IMR-90 (cell line): Measurements from ENCODE around the gene CLPX. TPM values are rescaled to one million over a fixed set of nuclear protein-coding genes. Genes with fewer than 3 reads are reported as not detected.

Experiments
- ATAC-seq: fragments of 200-7000 bp; cut with Tn5 transposase; 2 replicates; pipeline ENCODE4 v1.9.1; 2020; ENCODE audit warnings: low read depth, mild to moderate bottlenecking, moderate library complexity
- BruUV-seq: library from RNA; stranded (reverse); fragments of 400-500 nt; replicated peaks from 2 replicates; lab custom pipeline; 2021; lab: Mats Ljungman, UMichigan
- CTCF ChIA-PET: fragments of 300-600 bp; formaldehyde crosslinking; extraction: SDS; loops from one replicate; lab custom pipeline; 2021; ENCODE audit warnings: antibody characterized with exemption; lab: Yijun Ruan, JAX
- POLR2A ChIA-PET: fragments of 300-600 bp; sonication (Branson Sonifier 250); formaldehyde crosslinking; loops from one replicate; lab custom pipeline; 2022; ENCODE audit warnings: antibody characterized with exemption; ENCODE audit not compliant: unreplicated experiment; lab: Charles Lee
- DNase-seq: peaks from one replicate; pipeline ENCODE4 v3.0.0; 2013
- H2AFZ ChIP-seq: replicated peaks from 2 replicates; pipeline ENCODE3; 2013; ENCODE audit warnings: low read length, mild to moderate bottlenecking; ENCODE audit not compliant: poor library complexity
- H2AK5ac ChIP-seq: 2 replicates; pipeline ENCODE4 v1.6.1; 2013; ENCODE audit warnings: low read depth, low read length, inconsistent platforms
- H2AK9ac ChIP-seq: replicated peaks from 2 replicates; pipeline ENCODE3; 2013; ENCODE audit warnings: mild to moderate bottlenecking, low read depth, low read length, moderate library complexity; ENCODE audit not compliant: poor library complexity
- H2BK120ac ChIP-seq: 2 replicates; pipeline ENCODE4 v1.6.1; 2013; ENCODE audit warnings: low read depth, low read length, inconsistent platforms
- H2BK15ac ChIP-seq: 3 replicates; pipeline ENCODE4 v1.6.1; 2013; ENCODE audit warnings: low read depth, low read length, inconsistent platforms
- H2BK20ac ChIP-seq: 2 replicates; pipeline ENCODE4 v1.6.1; 2013; ENCODE audit warnings: low read depth, mild to moderate bottlenecking, inconsistent platforms, low read length, moderate library complexity
- H2BK5ac ChIP-seq: 2 replicates; pipeline ENCODE4 v1.6.1; 2013; ENCODE audit warnings: mild to moderate bottlenecking, low read depth, low read length, inconsistent platforms; ENCODE audit not compliant: poor library complexity, severe bottlenecking
- H3K14ac ChIP-seq: replicated peaks from 2 replicates; pipeline ENCODE4 v1.6.1; 2013; ENCODE audit warnings: low read depth, low read length, inconsistent platforms
- H3K18ac ChIP-seq: 2 replicates; pipeline ENCODE4 v1.6.1; 2013; ENCODE audit warnings: low read depth, low read length, control low read depth
- H3K23ac ChIP-seq: 2 replicates; pipeline ENCODE4 v1.6.1; 2013; ENCODE audit warnings: low read depth, low read length, inconsistent platforms
- H3K27ac ChIP-seq: 2 replicates; pipeline ENCODE4 v1.5.1; 2013; ENCODE audit warnings: mild to moderate bottlenecking, control low read depth, low read length; ENCODE audit not compliant: insufficient read depth
- H3K27me3 ChIP-seq: 2 replicates; pipeline ENCODE4 v1.6.1; 2013; ENCODE audit warnings: low read length; ENCODE audit not compliant: control insufficient read depth, insufficient read depth
- H3K36me3 ChIP-seq: 2 replicates; pipeline ENCODE4 v1.6.1; 2013; ENCODE audit warnings: low read length, mixed read lengths; ENCODE audit not compliant: control insufficient read depth, insufficient read depth
- H3K4ac ChIP-seq: 2 replicates; pipeline ENCODE4 v1.6.1; 2013; ENCODE audit warnings: low read depth, low read length, inconsistent platforms
- H3K4me1 ChIP-seq: 2 replicates; pipeline ENCODE4 v1.6.1; 2013; ENCODE audit warnings: low read length, mixed read lengths; ENCODE audit not compliant: control insufficient read depth, insufficient read depth
- H3K4me2 ChIP-seq: 2 replicates; pipeline ENCODE4 v1.6.1; 2013; ENCODE audit warnings: low read depth, mild to moderate bottlenecking, control low read depth, low read length, moderate library complexity
- H3K4me3 ChIP-seq: 2 replicates; pipeline ENCODE4 v1.5.1; 2013; ENCODE audit warnings: low read depth, mild to moderate bottlenecking, control low read depth, low read length, moderate library complexity; ENCODE audit not compliant: insufficient read depth
- H3K56ac ChIP-seq: 2 replicates; pipeline ENCODE4 v1.6.1; 2013; ENCODE audit warnings: low read length, inconsistent platforms; ENCODE audit not compliant: insufficient read depth; ENCODE audit errors: extremely low read depth
- H3K79me1 ChIP-seq, 2 experiments: 2 replicates each; pipeline ENCODE4 v1.6.1; 2013; ENCODE audit warnings: low read length in 2 of 2, inconsistent platforms in 1 of 2, low read depth in 1 of 2
- H3K9ac ChIP-seq: 2 replicates; pipeline ENCODE4 v1.6.1; 2013; ENCODE audit warnings: low read depth, low read length, control low read depth
- H3K9me1 ChIP-seq: 2 replicates; pipeline ENCODE4 v1.6.1; 2013; ENCODE audit warnings: low read length, inconsistent platforms; ENCODE audit not compliant: insufficient read depth
- H3K9me3 ChIP-seq: 2 replicates; pipeline ENCODE4 v1.6.1; 2013; ENCODE audit warnings: low read length; ENCODE audit not compliant: control insufficient read depth, insufficient read depth
- H4K20me1 ChIP-seq: 2 replicates; pipeline ENCODE4 v1.6.1; 2013; ENCODE audit warnings: low read length, inconsistent platforms; ENCODE audit not compliant: insufficient read depth
- H4K5ac ChIP-seq: 2 replicates; pipeline ENCODE4 v1.6.1; 2013; ENCODE audit warnings: mild to moderate bottlenecking, low read depth, low read length, control low read depth
- H4K8ac ChIP-seq, 2 experiments: 2 replicates each; pipeline ENCODE4 v1.6.1; 2013; ENCODE audit warnings: low read depth in 2 of 2, low read length in 2 of 2, control low read depth in 1 of 2, inconsistent platforms in 1 of 2
- H4K91ac ChIP-seq: 2 replicates; pipeline ENCODE4 v1.6.1; 2013; ENCODE audit warnings: low read depth, low read length, inconsistent platforms; ENCODE audit not compliant: insufficient read depth
- ELK1 ChIP-seq: fragments of 150-350 bp; IDR thresholded peaks from 2 replicates; pipeline ENCODE4 v1.6.1; 2016; ENCODE audit warnings: low read depth, mild to moderate bottlenecking, low read length, moderate library complexity, borderline replicate concordance
- MAFK ChIP-seq: IDR thresholded peaks from 2 replicates; pipeline ENCODE4 v1.6.1; 2012; ENCODE audit warnings: low read depth, low read length, improper control_type of control experiment
- MAZ ChIP-seq: IDR thresholded peaks from 2 replicates; pipeline ENCODE4 v1.6.1; 2012; ENCODE audit warnings: low read depth, mild to moderate bottlenecking, low read length, improper control_type of control experiment, moderate library complexity, borderline replicate concordance
- MXI1 ChIP-seq: IDR thresholded peaks from 2 replicates; pipeline ENCODE4 v1.6.1; 2012; ENCODE audit warnings: low read depth, mild to moderate bottlenecking, low read length, moderate library complexity, borderline replicate concordance
- RAD21 ChIP-seq: IDR thresholded peaks from 2 replicates; pipeline ENCODE4 v1.6.1; 2012; ENCODE audit warnings: low read length, improper control_type of control experiment
- RCOR1 ChIP-seq: IDR thresholded peaks from 2 replicates; pipeline ENCODE4 v1.6.1; 2012; ENCODE audit warnings: mild to moderate bottlenecking, low read length, improper control_type of control experiment; ENCODE audit not compliant: insufficient replicate concordance
- RFX5 ChIP-seq: IDR thresholded peaks from 2 replicates; pipeline ENCODE4 v1.8.0; 2012; ENCODE audit warnings: low read depth, mild to moderate bottlenecking, low read length, moderate library complexity
- WGBS, 2 experiments: methylation state at CpG; one replicate each; pipeline versions ENCODE4 v1.1.5 to v1.1.7; 2013; ENCODE audit warnings: missing lambda C conversion rate in 2 of 2; ENCODE audit not compliant: insufficient read length in 1 of 2; ENCODE audit errors: extremely low coverage in 2 of 2; 5-methylcytosine and 5-hydroxymethylcytosine counted together
- dilution Hi-C: fragments of 300-500 bp; cut with HindIII; formaldehyde crosslinking; loops from one replicate; pipeline ENCODE4 v1.14.3; 2018; ENCODE audit warnings: low sequenced_read_pairs; ENCODE audit not compliant: unreplicated experiment
- in situ Hi-C: fragments of 300-500 bp; cut with MboI; formaldehyde crosslinking; loops from 3 replicates; pipeline ENCODE4 v1.14.3; 2019; ENCODE audit warnings: low sequenced_read_pairs, inconsistent platforms, mixed read lengths
- intact Hi-C: fragments of 100-400 bp; cut with micrococcal nuclease; formaldehyde crosslinking; loops from 2 replicates; pipeline ENCODE4 v1.10.0; 2022
- polyA plus RNA-seq, 3 experiments: library from polyadenylated mRNA; depleted of rRNA; stranded (reverse); fragments of >200 nt; gene quantifications; 2 replicates each; pipeline ENCODE4 v1.2.3, GENCODE V29; 2012; ENCODE audit warnings: low replicate concordance in 1 of 3
- total RNA-seq: library from RNA; depleted of rRNA; stranded (reverse); fragments of >200 nt; gene quantifications from 2 replicates; pipeline ENCODE4 v1.2.3, GENCODE V29; 2012

The CLPX gene
- total and polyA plus RNA-seq, 2 of the 4 experiments (the other 2 are of a cell fraction), result 25.8 to 26.9 TPM

GRCh38 chr15:65221697-65222096 is 36.6 kb upstream of the CLPX start:
- BruUV-seq, result no TSS peak

More at GRCh38 chr15:65221697-65222096, 36.6 kb upstream of the CLPX start:
- Histone ChIP-seq H2AK9ac (no peak overlapping the region), H3K4me3 (no peak overlapping the region), H3K56ac (no peak overlapping the region), H2AK5ac (no peak overlapping the region), H3K4me1 (no peaks in the 10 kb centered on the region), H4K20me1 (no peaks in the 10 kb centered on the region), H2BK15ac (no peak overlapping the region), H3K4ac (no peak overlapping the region), H3K27me3 (peaks cover 20% of the 10 kb centered on the region), H2AFZ (no peak overlapping the region), H4K5ac (no peak overlapping the region), H4K8ac (no peak overlapping the region), H4K91ac (no peak overlapping the region), H3K14ac (no peak overlapping the region), H3K9me1 (no peaks in the 10 kb centered on the region), H3K18ac (no peak overlapping the region), H3K27ac (no peak overlapping the region), H2BK5ac (no peak overlapping the region), H2BK120ac (no peak overlapping the region), H2BK20ac (no peak overlapping the region), H3K9ac (no peak overlapping the region), H3K36me3 (no peaks in the 10 kb centered on the region), H3K9me3 (no peaks in the 10 kb centered on the region), H3K79me1 (no peaks in the 10 kb centered on the region), H3K4me2 (no peak overlapping the region), H3K23ac (no peak overlapping the region)
- intact Hi-C loops, result no loop called here
- CTCF ChIA-PET, result no interaction called here
- POLR2A ChIA-PET, result no interaction called here
- WGBS, 2 experiments, result no CpG with 5 or more reads among the region's 2 CpGs
- ATAC-seq (no peak), DNase-seq (no peak)
- TF ChIP-seq MAFK (no peak), MAZ (no peak), MXI1 (no peak), ELK1 (no peak), RAD21 (no peak), RCOR1 (no peak), RFX5 (no peak)
- in situ Hi-C loops, result no loop called here
- dilution Hi-C loops, result no loop called here
